Esophagus (tissue), 2 donors: ENCODE results near the gene TPRG1. TPM values are rescaled to one million over a fixed set of nuclear protein-coding genes. Genes with fewer than 3 reads are reported as not detected.

Experiments used
- H3K27ac ChIP-seq, 2 donors: one replicate each; pipeline ENCODE4 v1.5.1; 2013; ENCODE audit warnings: low read depth in 2 of 2, mild to moderate bottlenecking in 2 of 2, inconsistent platforms in 1 of 2, low read length in 1 of 2, moderate library complexity in 1 of 2
- H3K27me3 ChIP-seq, 2 donors: one replicate each; pipeline ENCODE4 v1.6.1; 2013; ENCODE audit warnings: low read length in 2 of 2, control low read depth in 1 of 2, mild to moderate bottlenecking in 1 of 2; ENCODE audit not compliant: insufficient read depth in 2 of 2, control insufficient read depth in 1 of 2
- H3K36me3 ChIP-seq, 2 donors: one replicate each; pipeline ENCODE4 v1.6.1; 2013; ENCODE audit warnings: low read length in 1 of 2; ENCODE audit not compliant: control insufficient read depth in 2 of 2, insufficient read depth in 2 of 2
- H3K4me1 ChIP-seq, 2 donors: one replicate each; pipeline ENCODE4 v1.6.1; 2013; ENCODE audit warnings: low read length in 1 of 2; ENCODE audit not compliant: control insufficient read depth in 2 of 2, insufficient read depth in 2 of 2
- H3K4me3 ChIP-seq, 2 donors: one replicate each; pipeline ENCODE4 v1.5.1; 2013; ENCODE audit warnings: low read length in 2 of 2, mild to moderate bottlenecking in 2 of 2, low read depth in 1 of 2, moderate library complexity in 1 of 2
- H3K9me3 ChIP-seq, 2 donors: one replicate each; pipeline ENCODE4 v1.6.1; 2013; ENCODE audit warnings: mild to moderate bottlenecking in 2 of 2, low read depth in 1 of 2, low read length in 1 of 2, moderate library complexity in 1 of 2; ENCODE audit not compliant: control insufficient read depth in 2 of 2, insufficient read depth in 1 of 2
- WGBS, 2 donors: extraction: QIAGEN DNeasy Blood & Tissue Kit; methylation state at CpG; one replicate each; pipeline ENCODE4 v1.1.7; 2013; 5-methylcytosine and 5-hydroxymethylcytosine counted together
- polyA plus RNA-seq, 2 donors: library from polyadenylated mRNA; stranded (reverse); fragments of 200-250 nt; gene quantifications; one replicate each; pipeline ENCODE4 v1.2.3, GENCODE V29; 2013
- donor health status: healthy with polysubstance abuse.
- donor health status: Bipolar disorder and iron deficiency.

TPRG1 gene
- polyA plus RNA-seq, 2 donors: 50.3 to 61.0 TPM

DNA sequence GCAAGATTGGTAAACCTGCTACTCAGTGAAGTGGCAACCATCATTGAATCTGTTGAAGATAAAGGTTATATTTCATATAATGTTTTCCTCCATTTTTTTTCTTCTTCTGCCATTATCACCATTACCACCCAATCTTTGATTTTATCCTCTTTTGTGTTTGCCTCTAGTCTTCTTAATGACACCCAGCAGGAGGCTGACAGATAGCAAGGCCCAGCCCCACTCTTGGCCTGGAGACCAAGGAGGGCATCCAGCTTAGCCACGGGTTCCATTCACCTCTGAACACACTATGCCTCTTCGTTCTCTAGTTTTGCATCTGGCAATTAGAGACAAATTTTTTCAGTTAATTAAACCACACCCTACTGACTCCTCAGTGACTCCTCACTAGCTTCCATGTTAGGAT lies 129.7 kb downstream of the TPRG1 start:
- Histone ChIP-seq H3K36me3 (no peaks in the 10 kb centered on the region), H3K27ac (no peak overlapping the region), H3K9me3 (no peaks in the 10 kb centered on the region), H3K4me1 (peaks cover 0 to 2% of the 10 kb centered on the region in 2 donors), H3K4me3 (no peak overlapping the region), H3K27me3 (no peaks in the 10 kb centered on the region)
- WGBS, 2 donors: 44 to 61% methylated on average over 2 of the region's 2 CpGs

DNA sequence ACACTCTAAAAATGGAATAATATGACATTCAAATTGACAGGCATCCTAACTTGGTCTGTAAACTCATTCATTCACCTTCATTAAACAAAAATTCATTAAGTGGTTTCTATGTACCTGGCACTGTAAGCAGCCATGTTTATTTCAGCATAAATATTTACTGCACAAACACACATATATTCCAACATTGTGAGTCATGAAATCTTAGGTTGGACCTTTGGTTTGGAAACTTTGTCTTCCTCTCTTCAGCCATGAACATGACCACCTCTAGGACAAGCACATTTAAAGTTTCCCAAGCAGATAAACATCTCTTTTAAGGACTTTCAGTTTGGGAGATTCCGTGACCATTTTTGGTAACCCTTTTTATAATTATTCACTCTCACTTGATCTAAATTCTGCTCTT lies 131.8 kb downstream of the TPRG1 start:
- peaks cover 0 to 2% of the 10 kb centered on the region in 2 donors for H3K4me1 ChIP-seq
- H3K27me3 ChIP-seq: no peaks in the 10 kb centered on the region
- H3K4me3 ChIP-seq: no peak overlapping the region
- no peaks in the 10 kb centered on the region for H3K9me3 ChIP-seq
- H3K27ac ChIP-seq: no peak overlapping the region
- no peaks in the 10 kb centered on the region for H3K36me3 ChIP-seq
- 0 to 56% methylated on average over 1 of the region's 1 CpG for WGBS, 2 donors

DNA sequence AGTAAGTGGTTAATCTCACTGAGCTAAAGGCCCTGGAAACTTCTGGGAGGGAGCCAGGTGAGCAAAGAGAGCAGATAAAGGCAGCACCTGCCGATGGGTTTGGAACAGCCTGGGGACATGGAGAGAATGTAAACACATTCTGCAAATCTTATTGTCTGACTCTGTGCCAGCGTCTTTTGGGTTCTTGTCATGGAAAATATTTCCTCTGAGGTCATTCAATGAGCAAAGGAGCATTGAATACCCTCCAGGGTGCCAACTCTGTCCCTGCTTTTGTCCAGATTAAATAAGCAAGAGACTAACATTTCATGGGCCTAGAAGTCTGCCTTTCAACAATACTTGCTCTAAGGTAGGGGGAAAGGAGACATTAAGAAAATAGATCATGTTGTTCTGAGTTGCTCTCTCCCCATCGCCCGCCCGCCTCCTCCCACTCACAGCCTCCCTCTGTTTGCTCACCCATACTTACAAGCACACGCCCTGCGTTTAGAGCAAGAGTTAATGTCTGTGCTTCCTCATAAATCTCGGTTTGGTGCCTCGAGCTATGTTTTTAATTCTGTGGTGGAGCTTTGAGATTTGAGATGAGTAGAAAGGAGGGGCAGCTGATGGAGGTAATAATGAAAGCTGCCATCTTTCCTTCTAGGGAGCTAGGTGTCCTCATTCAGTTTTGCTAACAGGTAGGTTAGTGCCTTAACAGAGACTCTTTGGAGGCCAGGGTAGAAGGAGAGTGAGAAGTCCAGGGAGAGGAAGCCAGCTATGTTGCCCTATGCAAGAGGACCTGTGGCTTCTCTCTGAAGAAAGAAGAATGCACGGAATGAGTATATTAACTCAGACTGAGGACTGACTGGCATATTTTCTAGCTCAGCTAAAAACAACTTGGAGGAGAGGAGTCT lies 132.9 kb downstream of the TPRG1 start:
- 41 to 42% methylated on average over 10 of the region's 10 CpGs for WGBS, 2 donors
- Histone ChIP-seq H3K36me3 (no peaks in the 10 kb centered on the region), H3K27ac (peak overlapping the region in 1 of 2 donors; percentile 72), H3K4me3 (no peak overlapping the region), H3K9me3 (no peaks in the 10 kb centered on the region), H3K4me1 (peaks cover 0 to 2% of the 10 kb centered on the region in 2 donors), H3K27me3 (no peaks in the 10 kb centered on the region)

DNA sequence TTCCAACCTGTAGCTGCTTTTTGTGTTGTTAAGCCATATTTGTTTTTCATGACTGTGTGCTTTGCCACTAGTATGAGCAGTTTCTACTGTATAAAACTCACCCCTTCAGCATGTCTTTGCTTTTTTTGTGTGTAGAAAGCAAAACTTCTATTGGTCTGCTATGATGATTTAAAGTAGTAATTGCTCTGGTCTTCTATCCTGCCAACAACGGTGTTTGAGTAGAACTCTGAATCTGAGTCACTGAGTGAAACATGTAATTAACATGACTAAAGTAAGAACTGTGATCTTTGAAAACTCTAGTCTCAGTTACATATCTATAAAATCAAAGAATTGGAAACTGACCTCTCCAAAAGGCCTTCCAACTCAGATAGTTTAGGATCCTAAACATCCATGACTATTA lies 133.6 kb downstream of the TPRG1 start:
- WGBS, 2 donors: 35 to 48% methylated on average over 1 of the region's 1 CpG
- no peaks in the 10 kb centered on the region for H3K27me3 ChIP-seq
- H3K27ac ChIP-seq: peak overlapping the region in 1 of 2 donors; percentile 17
- H3K36me3 ChIP-seq: no peaks in the 10 kb centered on the region
- H3K9me3 ChIP-seq: no peaks in the 10 kb centered on the region
- peaks cover 0 to 2% of the 10 kb centered on the region in 2 donors for H3K4me1 ChIP-seq
- no peak overlapping the region for H3K4me3 ChIP-seq

DNA sequence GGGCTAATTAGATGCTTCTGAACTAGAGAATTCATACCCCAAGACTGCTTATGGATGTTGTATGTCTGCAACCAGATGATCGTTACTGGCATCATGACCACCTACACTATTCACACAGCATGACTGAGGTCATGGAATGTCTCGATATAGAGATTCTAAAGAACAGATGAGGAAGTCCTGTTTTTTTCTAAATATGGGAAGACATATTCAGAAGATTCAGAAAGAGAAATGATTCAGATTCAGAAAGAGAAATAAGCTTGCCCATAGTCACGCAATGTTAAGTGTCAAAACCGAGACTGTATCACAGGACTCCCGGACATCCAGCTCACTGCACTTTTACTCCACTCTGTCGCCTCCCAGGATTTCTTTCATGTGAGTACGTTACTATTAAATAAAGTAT lies 136.2 kb downstream of the TPRG1 start:
- H3K27ac ChIP-seq: no peak overlapping the region
- no peaks in the 10 kb centered on the region for H3K4me1 ChIP-seq
- WGBS, 2 donors: 84 to 87% methylated on average over 7 of the region's 7 CpGs
- no peaks in the 10 kb centered on the region for H3K27me3 ChIP-seq
- H3K4me3 ChIP-seq: no peak overlapping the region
- no peaks in the 10 kb centered on the region for H3K36me3 ChIP-seq
- H3K9me3 ChIP-seq: no peaks in the 10 kb centered on the region

DNA sequence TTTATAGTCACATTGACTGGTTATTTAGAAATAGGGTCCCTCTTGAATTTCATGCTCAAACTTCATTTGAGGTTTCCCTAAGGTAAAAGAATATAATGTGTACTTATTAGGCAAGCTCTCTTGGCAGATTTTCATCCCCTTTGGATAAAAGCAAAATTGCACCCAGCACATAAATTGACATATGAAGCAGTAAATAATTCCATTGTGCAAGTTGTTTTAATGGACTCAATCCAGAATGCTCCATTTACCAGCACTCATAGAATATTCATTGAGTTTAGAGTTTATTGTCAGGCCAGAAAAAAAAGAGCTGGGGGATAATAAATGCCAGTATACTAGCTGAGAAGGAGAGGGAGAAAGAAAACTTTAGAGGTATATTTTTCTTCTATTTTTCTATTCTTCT lies 136.8 kb downstream of the TPRG1 start:
- Histone ChIP-seq H3K27me3 (no peaks in the 10 kb centered on the region), H3K4me3 (no peak overlapping the region), H3K27ac (no peak overlapping the region), H3K36me3 (no peaks in the 10 kb centered on the region), H3K9me3 (no peaks in the 10 kb centered on the region), H3K4me1 (no peaks in the 10 kb centered on the region)

DNA sequence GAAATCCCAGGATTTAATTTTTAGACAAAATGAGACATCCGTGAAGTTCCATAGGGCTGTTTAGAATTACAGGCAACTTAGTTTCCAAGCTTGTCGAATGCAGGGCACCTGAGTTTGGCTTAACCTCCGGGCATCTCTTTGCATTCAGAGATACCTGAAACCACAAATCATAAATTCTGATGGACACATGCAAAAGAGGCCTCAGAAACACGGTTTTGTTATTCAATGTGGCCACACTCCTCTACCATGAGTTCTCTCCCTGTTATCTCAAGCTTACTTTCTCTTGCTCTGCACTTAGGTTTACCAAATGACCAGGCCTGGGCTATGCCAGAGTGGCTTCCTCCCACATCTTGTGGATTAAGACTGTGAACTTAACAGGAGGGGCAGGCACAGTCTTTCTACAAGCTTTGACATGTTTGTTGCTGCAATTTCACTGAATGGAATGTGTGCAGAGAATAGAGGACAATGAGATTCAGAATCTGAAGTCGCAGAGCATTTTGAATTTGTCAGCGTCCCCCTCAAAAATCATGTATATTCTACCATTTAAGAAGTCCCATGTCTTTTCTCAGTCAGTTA lies 137.7 kb downstream of the TPRG1 start:
- Histone ChIP-seq H3K27me3 (no peaks in the 10 kb centered on the region), H3K4me3 (no peak overlapping the region), H3K27ac (no peak overlapping the region), H3K4me1 (no peaks in the 10 kb centered on the region), H3K9me3 (no peaks in the 10 kb centered on the region), H3K36me3 (no peaks in the 10 kb centered on the region)
- WGBS, 2 donors: 44 to 63% methylated on average over 6 of the region's 6 CpGs

DNA sequence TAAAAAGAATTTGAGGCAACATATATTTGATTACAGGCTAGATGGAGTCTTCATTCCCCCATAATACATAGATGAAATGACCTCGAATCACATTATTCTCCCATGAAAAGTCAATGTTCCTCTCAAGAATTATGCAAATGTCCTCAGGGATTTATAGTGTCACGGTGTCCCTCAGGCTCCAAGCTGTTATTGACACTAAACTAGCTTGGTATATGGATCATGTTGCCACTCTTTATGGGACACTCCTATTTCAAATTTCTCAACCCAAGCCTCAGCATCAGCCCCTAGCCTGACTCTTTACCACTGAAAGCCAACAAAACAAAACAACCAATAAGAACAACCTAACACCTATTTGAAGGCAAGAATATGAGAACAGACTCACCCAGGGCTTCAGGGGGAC lies 139.8 kb downstream of the TPRG1 start:
- H3K4me1 ChIP-seq: no peaks in the 10 kb centered on the region
- WGBS, 2 donors: 82 to 84% methylated on average over 2 of the region's 2 CpGs
- no peaks in the 10 kb centered on the region for H3K27me3 ChIP-seq
- no peak overlapping the region for H3K4me3 ChIP-seq
- no peaks in the 10 kb centered on the region for H3K36me3 ChIP-seq
- H3K9me3 ChIP-seq: no peaks in the 10 kb centered on the region
- H3K27ac ChIP-seq: no peak overlapping the region

DNA sequence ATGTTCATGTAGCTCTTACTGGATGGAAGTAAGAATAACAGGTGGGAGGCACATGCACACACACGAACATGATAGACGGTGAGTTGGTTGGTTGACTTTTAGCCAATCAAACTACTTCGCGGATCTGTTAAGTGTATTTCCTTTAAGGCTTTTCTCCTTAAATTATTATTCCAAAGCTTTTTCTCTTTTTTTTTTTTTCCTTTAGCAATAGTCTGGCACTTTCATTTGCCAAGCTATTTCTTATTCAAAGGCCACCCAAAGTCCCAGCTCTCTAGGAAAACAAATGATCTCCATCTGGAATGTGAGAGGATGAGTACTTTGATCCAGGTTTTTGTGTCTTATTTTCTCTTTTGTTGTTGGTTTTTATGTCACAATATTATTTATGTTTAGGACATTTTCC lies 141.1 kb downstream of the TPRG1 start:
- no peaks in the 10 kb centered on the region for H3K36me3 ChIP-seq
- no peaks in the 10 kb centered on the region for H3K9me3 ChIP-seq
- WGBS, 2 donors: 83 to 84% methylated on average over 4 of the region's 4 CpGs
- H3K27me3 ChIP-seq: no peaks in the 10 kb centered on the region
- no peak overlapping the region for H3K27ac ChIP-seq
- no peaks in the 10 kb centered on the region for H3K4me1 ChIP-seq
- H3K4me3 ChIP-seq: no peak overlapping the region
